Calu3 (cell line): Measurements from ENCODE around the gene NCS1. TPM values are rescaled to one million over a fixed set of nuclear protein-coding genes. Genes with fewer than 3 reads are reported as not detected.

Source experiments
- Bru-seq: library from RNA; stranded (reverse); fragments of 400-500 nt; gene quantifications from one replicate; lab custom pipeline; 2021; lab: Mats Ljungman, UMichigan
- BruChase-seq, 2 experiments: library from RNA; stranded (reverse); fragments of 400-500 nt; gene quantifications; one replicate each; lab custom pipeline; 2021; lab: Mats Ljungman, UMichigan
- BruUV-seq: library from RNA; stranded (reverse); fragments of 400-500 nt; replicated peaks from 2 replicates; lab custom pipeline; 2021; lab: Mats Ljungman, UMichigan
- CTCF ChIA-PET: fragments of 300-600 bp; sonication (Branson Sonifier 250); formaldehyde crosslinking; loops from one replicate; lab custom pipeline; 2022; ENCODE audit warnings: antibody characterized with exemption; lab: Charles Lee
- DNase-seq: peaks from one replicate; pipeline ENCODE4 v3.0.0; 2022
- H3K27ac Mint-ChIP-seq: one replicate; pipeline ENCODE4 v1.8.0; 2022; ENCODE audit warnings: mixed read lengths; ENCODE audit not compliant: unreplicated experiment
- H3K27me3 Mint-ChIP-seq: one replicate; pipeline ENCODE4 v1.8.0; 2022; ENCODE audit warnings: mixed read lengths; ENCODE audit not compliant: unreplicated experiment
- H3K36me3 Mint-ChIP-seq: one replicate; pipeline ENCODE4 v1.8.0; 2022; ENCODE audit warnings: mild to moderate bottlenecking, moderate library complexity, mixed read lengths; ENCODE audit not compliant: insufficient read depth, unreplicated experiment
- H3K4me1 Mint-ChIP-seq: one replicate; pipeline ENCODE4 v1.8.0; 2022; ENCODE audit warnings: mild to moderate bottlenecking, low read depth, mixed read lengths; ENCODE audit not compliant: unreplicated experiment
- H3K4me3 Mint-ChIP-seq: one replicate; pipeline ENCODE4 v1.8.0; 2022; ENCODE audit warnings: mild to moderate bottlenecking, low read depth, moderate library complexity, mixed read lengths; ENCODE audit not compliant: unreplicated experiment
- H3K9me3 Mint-ChIP-seq: one replicate; pipeline ENCODE4 v1.8.0; 2022; ENCODE audit warnings: low read depth, mixed read lengths; ENCODE audit not compliant: unreplicated experiment
- intact Hi-C: fragments of 100-400 bp; cut with micrococcal nuclease; formaldehyde crosslinking; loops from one replicate; pipeline ENCODE4 v1.10.0; 2022; ENCODE audit not compliant: unreplicated experiment
- long read RNA-seq: library from polyadenylated mRNA; stranded (forward); transcript quantifications from one replicate; pipeline ENCODE4 v2.0.0, GENCODE V29; 2022
- total RNA-seq: library from RNA; stranded (reverse); gene quantifications from 2 replicates; pipeline ENCODE4 v1.2.3, GENCODE V29; 2022
- TF ChIP-seq, protein P1 (sequence below): fragments of 200-600 bp; IDR thresholded peaks from one replicate; pipeline ENCODE4 v1.8.0; 2022; ENCODE audit warnings: antibody characterized with exemption; ENCODE audit not compliant: unreplicated experiment

The NCS1 gene
- total RNA-seq = 14.4 and 16.1 TPM in 2 replicates
- Bru-seq, nascent RNA = percentile 40 among the genes with signal in this experiment
- BruChase-seq, experiment 1, labeled RNA remaining after a 6-hour chase = percentile 50 among the genes with signal in this experiment
- BruChase-seq, experiment 2, labeled RNA remaining after a 2-hour chase = percentile 48 among the genes with signal in this experiment
- long read RNA-seq, full-length matches to known transcripts = 11 of 18 reads
- long read RNA-seq, partial matches to known transcripts = 1 of 18 reads
- long read RNA-seq, other reads (novel, unspliced or antisense) = 6 of 18 reads

DNA sequence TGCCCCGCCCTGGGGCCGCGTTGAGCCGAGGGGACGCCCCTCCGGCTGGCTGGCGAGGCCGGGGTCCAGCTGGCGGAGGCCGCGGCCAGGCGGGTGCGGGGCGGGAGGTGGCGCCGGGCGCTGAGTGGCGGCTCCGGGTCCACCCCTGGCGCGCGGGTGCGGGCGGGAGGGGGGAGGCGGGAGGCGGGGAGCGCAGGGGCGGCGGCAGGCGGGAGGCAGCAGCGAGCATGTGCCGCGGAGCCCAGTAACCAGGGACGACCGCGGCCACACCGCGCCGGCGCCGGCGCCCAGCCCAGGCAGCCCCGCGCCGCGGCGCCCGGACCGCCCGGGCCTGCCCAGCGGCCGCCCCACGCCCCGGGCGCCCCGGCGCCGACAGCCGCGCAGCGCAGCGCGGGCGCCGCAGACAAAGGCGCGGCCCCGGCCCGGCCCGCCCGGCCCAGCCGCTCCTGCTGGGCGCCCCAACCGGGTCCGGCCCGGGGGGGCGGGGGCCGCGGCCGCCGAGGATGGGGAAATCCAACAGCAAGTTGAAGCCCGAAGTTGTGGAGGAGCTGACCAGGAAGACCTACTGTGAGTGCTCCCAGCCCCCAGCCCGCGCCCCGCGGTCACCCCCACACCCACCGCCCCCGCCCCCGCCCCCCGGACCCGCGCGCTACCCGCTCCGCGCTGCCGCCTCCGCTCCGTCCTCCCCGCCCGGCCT lies at the start of gene NCS1:
NCS1 (plus strand) TSS at position 244 of the 697 bp plus-strand sequence; CDS start at position 504, 260 bp downstream.
- CTCF ChIA-PET = interaction anchor here (0.5 kb wide), 1 partner anchor 93 kb away, joined by 7 read pairs; no protein-coding TSS in a partner anchor
- Mint-ChIP-seq H3K27me3 (peaks cover 40% of the 10 kb centered on the region), H3K27ac (peak within 1 kb of the TSS; percentile 44), H3K4me3 (peak within 1 kb of the TSS; percentile 55), H3K9me3 (no peaks in the 10 kb centered on the region), H3K36me3 (peaks cover 9% of the 10 kb centered on the region), H3K4me1 (no peaks in the 10 kb centered on the region)
- TF ChIP-seq, protein P1, sequence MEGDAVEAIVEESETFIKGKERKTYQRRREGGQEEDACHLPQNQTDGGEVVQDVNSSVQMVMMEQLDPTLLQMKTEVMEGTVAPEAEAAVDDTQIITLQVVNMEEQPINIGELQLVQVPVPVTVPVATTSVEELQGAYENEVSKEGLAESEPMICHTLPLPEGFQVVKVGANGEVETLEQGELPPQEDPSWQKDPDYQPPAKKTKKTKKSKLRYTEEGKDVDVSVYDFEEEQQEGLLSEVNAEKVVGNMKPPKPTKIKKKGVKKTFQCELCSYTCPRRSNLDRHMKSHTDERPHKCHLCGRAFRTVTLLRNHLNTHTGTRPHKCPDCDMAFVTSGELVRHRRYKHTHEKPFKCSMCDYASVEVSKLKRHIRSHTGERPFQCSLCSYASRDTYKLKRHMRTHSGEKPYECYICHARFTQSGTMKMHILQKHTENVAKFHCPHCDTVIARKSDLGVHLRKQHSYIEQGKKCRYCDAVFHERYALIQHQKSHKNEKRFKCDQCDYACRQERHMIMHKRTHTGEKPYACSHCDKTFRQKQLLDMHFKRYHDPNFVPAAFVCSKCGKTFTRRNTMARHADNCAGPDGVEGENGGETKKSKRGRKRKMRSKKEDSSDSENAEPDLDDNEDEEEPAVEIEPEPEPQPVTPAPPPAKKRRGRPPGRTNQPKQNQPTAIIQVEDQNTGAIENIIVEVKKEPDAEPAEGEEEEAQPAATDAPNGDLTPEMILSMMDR = no peak
- no TSS peak for BruUV-seq
- intact Hi-C loops = no loop called here
- peak; percentile 55 for DNase-seq

DNA sequence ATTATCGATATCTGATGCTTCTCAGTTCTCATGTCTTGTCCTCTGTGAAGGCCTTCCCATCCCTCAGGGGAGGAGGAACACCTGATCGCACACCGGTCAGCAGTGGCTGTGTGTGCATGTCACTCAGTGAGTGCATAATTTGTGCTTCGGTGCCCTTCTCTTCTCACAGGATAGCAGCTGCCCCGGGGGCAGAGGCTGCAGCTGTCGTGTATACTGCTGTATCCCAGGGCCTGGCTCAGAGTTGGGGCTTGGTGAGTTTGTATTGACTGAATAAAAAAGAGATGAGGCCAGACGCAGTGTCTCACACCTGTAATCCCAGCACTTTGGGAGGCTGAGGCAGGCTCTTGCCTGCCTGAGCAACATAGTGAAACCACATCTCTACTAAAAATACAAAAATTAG lies 49.7 kb upstream of the NCS1 start:
- H3K27me3 Mint-ChIP-seq = no peaks in the 10 kb centered on the region
- CTCF ChIA-PET = no interaction called here

DNA sequence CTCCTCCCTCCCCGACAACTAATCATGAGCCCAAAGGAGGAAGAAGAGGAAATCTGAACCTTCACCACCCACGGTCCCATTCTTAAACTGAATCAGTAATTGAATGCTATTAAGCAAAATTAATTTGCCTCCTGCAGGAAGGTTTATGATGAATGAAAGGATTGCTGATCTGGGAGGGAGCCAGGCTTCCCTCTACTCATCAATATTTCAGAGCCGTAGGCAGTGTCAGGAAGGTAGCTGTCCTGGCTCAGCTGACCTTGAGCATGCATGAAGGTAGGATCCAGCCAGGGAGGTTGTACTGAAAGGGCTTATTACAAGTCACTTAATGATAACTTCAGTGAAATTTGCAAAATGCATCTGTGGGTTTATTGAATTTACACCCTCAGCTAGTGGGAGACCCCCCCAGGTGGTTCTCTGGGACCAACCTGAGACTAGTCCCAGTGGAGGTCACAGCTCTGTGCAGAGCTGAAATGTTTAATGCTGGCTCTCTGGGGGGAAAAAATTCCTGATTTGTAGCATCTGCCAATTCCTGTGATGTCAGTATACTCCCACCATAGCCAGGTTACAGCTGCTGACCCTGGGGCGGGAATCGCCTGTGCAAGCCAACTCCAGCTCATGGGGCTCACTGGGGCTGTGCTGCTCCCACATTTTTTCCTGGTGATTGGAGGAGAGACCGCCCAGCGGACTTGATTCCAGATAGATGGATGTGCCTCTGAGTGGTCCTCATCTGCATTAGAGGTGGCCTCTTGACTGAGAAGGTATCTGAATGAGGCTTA lies 47.9 kb upstream of the NCS1 start:
- H3K9me3 Mint-ChIP-seq = no peaks in the 10 kb centered on the region
- intact Hi-C loops = no loop called here
- no peaks in the 10 kb centered on the region for H3K36me3 Mint-ChIP-seq
- DNase-seq = no peak
- H3K4me1 Mint-ChIP-seq = no peaks in the 10 kb centered on the region
- CTCF ChIA-PET = no interaction called here
- TF ChIP-seq, protein P1 = no peak
- no peak overlapping the region for H3K27ac Mint-ChIP-seq
- no peaks in the 10 kb centered on the region for H3K27me3 Mint-ChIP-seq
- no TSS peak for BruUV-seq
- no peak overlapping the region for H3K4me3 Mint-ChIP-seq

More for the DNA sequence above, 49.7 kb upstream of the NCS1 start:
- intact Hi-C loops = no loop called here
- TF ChIP-seq, protein P1 = no peak
- Mint-ChIP-seq H3K4me1 (no peaks in the 10 kb centered on the region), H3K4me3 (no peak overlapping the region), H3K27ac (no peak overlapping the region), H3K9me3 (no peaks in the 10 kb centered on the region), H3K36me3 (no peaks in the 10 kb centered on the region)
- no TSS peak for BruUV-seq
- DNase-seq = no peak

DNA sequence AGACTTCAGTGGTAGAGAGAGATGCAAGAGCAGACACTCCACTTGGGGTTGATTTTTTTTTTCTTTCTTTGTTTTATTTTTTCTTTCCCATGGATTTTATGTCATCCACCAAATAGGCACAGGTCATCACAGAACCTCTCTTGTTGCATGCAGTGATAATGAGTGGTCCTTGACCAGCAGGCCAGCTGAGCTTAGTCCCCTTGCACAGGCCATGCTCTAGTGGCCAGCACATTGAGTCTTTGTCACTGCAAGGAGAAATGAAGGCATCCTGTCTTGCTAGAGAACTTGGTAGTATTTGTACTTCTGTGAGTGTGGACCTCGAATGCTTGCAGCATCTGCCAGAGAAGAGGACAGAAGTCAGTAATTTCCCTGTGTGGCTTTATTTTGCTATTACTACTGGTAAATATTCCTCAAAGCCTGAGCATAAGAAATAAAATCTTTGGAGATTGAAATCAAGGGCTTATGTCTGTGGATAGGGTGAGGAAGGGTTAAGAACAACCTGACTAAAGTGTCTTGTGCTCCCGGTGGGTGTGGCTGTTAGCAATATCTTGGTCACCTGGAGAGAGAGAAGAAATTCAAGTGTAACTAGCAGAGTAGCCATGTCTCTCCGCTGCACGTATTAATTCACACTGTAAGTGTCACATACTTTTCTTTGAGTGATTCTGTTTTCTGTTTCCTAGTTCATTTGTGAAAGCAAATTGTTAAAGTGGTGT lies 45.3 kb upstream of the NCS1 start:
- H3K4me1 Mint-ChIP-seq = no peaks in the 10 kb centered on the region
- no peak for DNase-seq
- H3K27me3 Mint-ChIP-seq = no peaks in the 10 kb centered on the region
- no peak overlapping the region for H3K27ac Mint-ChIP-seq
- no peak overlapping the region for H3K4me3 Mint-ChIP-seq
- TF ChIP-seq, protein P1 = no peak
- peaks cover 7% of the 10 kb centered on the region for H3K36me3 Mint-ChIP-seq
- no TSS peak for BruUV-seq
- H3K9me3 Mint-ChIP-seq = no peaks in the 10 kb centered on the region
- CTCF ChIA-PET = no interaction called here
- intact Hi-C loops = no loop called here
